HEK293T (cell line): Measurements from ENCODE around the gene CPO.

Experiments
- CTBP1 ChIP-seq: fragments of 450-650 bp; IDR thresholded peaks from 2 replicates; pipeline ENCODE4 v1.6.1; 2016; ENCODE audit warnings: borderline replicate concordance
- FOXA1 ChIP-seq: fragments of 450-650 bp; IDR thresholded peaks from 2 replicates; pipeline ENCODE4 v1.6.1; 2016; ENCODE audit warnings: mild to moderate bottlenecking
- FOXM1 ChIP-seq: fragments of 450-650 bp; IDR thresholded peaks from 2 replicates; pipeline ENCODE4 v1.6.1; 2017; ENCODE audit warnings: mild to moderate bottlenecking, borderline replicate concordance
- LEF1 ChIP-seq: fragments of 450-650 bp; IDR thresholded peaks from 2 replicates; pipeline ENCODE4 v1.6.1; 2017; ENCODE audit warnings: mild to moderate bottlenecking, borderline replicate concordance
- SP1 ChIP-seq: fragments of 450-650 bp; IDR thresholded peaks from 2 replicates; pipeline ENCODE4 v1.6.1; 2017
- SUZ12 ChIP-seq: fragments of 450-650 bp; IDR thresholded peaks from 2 replicates; pipeline ENCODE4 v1.6.1; 2016; ENCODE audit warnings: mild to moderate bottlenecking
- TARDBP ChIP-seq: fragments of 450-650 bp; IDR thresholded peaks from 2 replicates; pipeline ENCODE4 v1.6.1; 2016

- TF ChIP-seq SUZ12: no peak
- TF ChIP-seq FOXM1: no peak
- no peak for TF ChIP-seq FOXA1
- TF ChIP-seq CTBP1: no peak
- TF ChIP-seq LEF1: no peak
- TF ChIP-seq SP1: no peak
- TF ChIP-seq TARDBP: no peak
Observed at GRCh38 chr2:206993964-206994363, 54.6 kb downstream of the CPO start.
